H1 (cell line): ENCODE data around the gene ARHGAP4. TPM values are rescaled to one million over a fixed set of nuclear protein-coding genes. Genes with fewer than 3 reads are reported as not detected.

Experiments used
- CTCF ChIA-PET: fragments of 300-600 bp; sonication (Branson Sonifier 250); formaldehyde crosslinking; loops from one replicate; lab custom pipeline; 2021; ENCODE audit not compliant: partially characterized antibody; lab: Charles Lee
- POLR2A ChIA-PET: fragments of 300-600 bp; sonication (Branson Sonifier 250); formaldehyde crosslinking; loops from one replicate; lab custom pipeline; 2021; ENCODE audit warnings: inconsistent platforms; ENCODE audit not compliant: partially characterized antibody; lab: Charles Lee
- DNase-seq, 2 experiments: peaks; one replicate each; pipeline versions ENCODE4 v3.0.0 to v3.0.0-alpha.2; 2010 to 2022; ENCODE audit warnings: low spot score in 2 of 2, low read depth in 1 of 2, mixed read lengths in 1 of 2
- FAIRE-seq: peaks from 2 replicates; lab custom pipeline; 2011; peaks lifted over from hg19 to GRCh38; lab: Jason Lieb, UNC
- H2AFZ ChIP-seq: 2 replicates; pipeline ENCODE4 v1.8.1; 2012; ENCODE audit warnings: low read length, inconsistent platforms
- H2AK5ac ChIP-seq: 2 replicates; pipeline ENCODE4 v1.6.1; 2013; ENCODE audit warnings: low read depth, low read length
- H2BK120ac ChIP-seq: replicated peaks from 2 replicates; pipeline ENCODE3; 2013; ENCODE audit warnings: low read depth, low read length, inconsistent platforms
- H2BK12ac ChIP-seq: 2 replicates; pipeline ENCODE4 v1.6.1; 2013; ENCODE audit warnings: low read depth, low read length
- H2BK15ac ChIP-seq: 2 replicates; pipeline ENCODE4 v1.6.1; 2013; ENCODE audit warnings: low read length
- H2BK20ac ChIP-seq: 2 replicates; pipeline ENCODE4 v1.6.1; 2013; ENCODE audit warnings: low read length
- H2BK5ac ChIP-seq: 2 replicates; pipeline ENCODE4 v1.6.1; 2013; ENCODE audit warnings: low read depth, low read length
- H3K14ac ChIP-seq: 2 replicates; pipeline ENCODE4 v1.6.1; 2013; ENCODE audit warnings: inconsistent platforms; ENCODE audit not compliant: insufficient read length
- H3K18ac ChIP-seq: 2 replicates; pipeline ENCODE4 v1.6.1; 2013; ENCODE audit warnings: low read length; ENCODE audit errors: extremely low read depth
- H3K23ac ChIP-seq: 2 replicates; pipeline ENCODE4 v1.6.1; 2013; ENCODE audit warnings: inconsistent platforms; ENCODE audit not compliant: insufficient read length
- H3K23me2 ChIP-seq: 2 replicates; pipeline ENCODE4 v1.6.1; 2013; ENCODE audit warnings: low read depth, low read length
- H3K27ac ChIP-seq: 2 replicates; pipeline ENCODE4 v1.6.1; 2011; ENCODE audit warnings: low read depth, low read length, inconsistent platforms
- H3K27me3 ChIP-seq, 4 experiments: replicated peaks in 1 of 4; 1 replicate in 1 of 4; 2 replicates in 3 of 4; pipeline versions ENCODE4 v1.6.1 to v1.8.1; 2011 to 2013; ENCODE audit warnings: low read length in 3 of 4, mild to moderate bottlenecking in 3 of 4, inconsistent platforms in 2 of 4, mixed read lengths in 2 of 4, moderate library complexity in 1 of 4; ENCODE audit not compliant: control insufficient read depth in 3 of 4, insufficient read depth in 3 of 4; ENCODE audit errors: extremely low read depth in 1 of 4
- H3K36me3 ChIP-seq, 4 experiments: 2 replicates each; pipeline versions ENCODE4 v1.6.1 to v1.8.1; 2011 to 2013; ENCODE audit warnings: mild to moderate bottlenecking in 4 of 4, low read length in 3 of 4, moderate library complexity in 2 of 4, control low read depth in 1 of 4, inconsistent platforms in 1 of 4; ENCODE audit not compliant: insufficient read depth in 4 of 4, control insufficient read depth in 2 of 4
- H3K4ac ChIP-seq: replicated peaks from 2 replicates; pipeline ENCODE3; 2013; ENCODE audit warnings: low read length, low read depth, mixed read lengths, inconsistent platforms; ENCODE audit not compliant: insufficient read length
- H3K4me1 ChIP-seq, 4 experiments: replicated peaks in 1 of 4; 1 replicate in 1 of 4; 2 replicates in 3 of 4; pipeline versions ENCODE4 v1.6.1 to v1.8.1; 2011 to 2013; ENCODE audit warnings: low read length in 3 of 4, inconsistent platforms in 2 of 4, mixed read lengths in 1 of 4; ENCODE audit not compliant: insufficient read depth in 4 of 4, control insufficient read depth in 3 of 4
- H3K4me2 ChIP-seq, 2 experiments: 2 replicates each; pipeline versions ENCODE4 v1.6.1 to v1.8.1; 2011 to 2013; ENCODE audit warnings: low read depth in 2 of 2, low read length in 2 of 2, control low read depth in 1 of 2, inconsistent platforms in 1 of 2, mild to moderate bottlenecking in 1 of 2; ENCODE audit not compliant: insufficient read depth in 1 of 2
- H3K4me3 ChIP-seq, 4 experiments: fragments of 200-600, 300-600 bp in 1 of 4; sonication (generic), shearing (Covaris generic), sonication (Bioruptor Twin) in 1 of 4; 2 replicates each; pipeline versions ENCODE4 v1.5.1 to v1.8.1; 2011 to 2016; ENCODE audit warnings: low read length in 4 of 4, low read depth in 3 of 4, control low read depth in 2 of 4, inconsistent platforms in 2 of 4, mild to moderate bottlenecking in 2 of 4, mixed read lengths in 1 of 4, moderate library complexity in 1 of 4; ENCODE audit not compliant: insufficient read depth in 2 of 4; ENCODE audit errors: extremely low read depth in 1 of 4
- H3K56ac ChIP-seq: replicated peaks from 2 replicates; pipeline ENCODE3; 2013; ENCODE audit warnings: low read depth, mild to moderate bottlenecking, mixed read lengths, low read length, inconsistent platforms; ENCODE audit not compliant: insufficient read length
- H3K79me1 ChIP-seq: 2 replicates; pipeline ENCODE4 v1.6.1; 2013; ENCODE audit warnings: low read depth, low read length, control low read depth
- H3K79me2 ChIP-seq, 2 experiments: 2 replicates each; pipeline versions ENCODE4 v1.6.1 to v1.8.1; 2012 to 2013; ENCODE audit warnings: low read length in 2 of 2, mild to moderate bottlenecking in 2 of 2, inconsistent platforms in 1 of 2; ENCODE audit not compliant: insufficient read depth in 2 of 2, control insufficient read depth in 1 of 2
- H3K9ac ChIP-seq, 4 experiments: replicated peaks in 1 of 4; 1 replicate in 1 of 4; 2 replicates in 3 of 4; pipeline versions ENCODE4 v1.6.1 to v1.8.1; 2011 to 2013; ENCODE audit warnings: low read depth in 3 of 4, low read length in 3 of 4, control low read depth in 2 of 4, mild to moderate bottlenecking in 2 of 4, moderate library complexity in 2 of 4, inconsistent platforms in 1 of 4; ENCODE audit errors: extremely low read depth in 1 of 4
- H3K9me3 ChIP-seq, 2 experiments: 2 replicates each; pipeline versions ENCODE4 v1.6.1 to v1.8.1; 2012 to 2013; ENCODE audit warnings: mild to moderate bottlenecking in 2 of 2, moderate library complexity in 2 of 2, control low read depth in 1 of 2, inconsistent platforms in 1 of 2, low read depth in 1 of 2, low read length in 1 of 2, mixed read lengths in 1 of 2; ENCODE audit not compliant: insufficient read depth in 2 of 2
- H4K20me1 ChIP-seq, 2 experiments: replicated peaks in 1 of 2; 2 replicates each; pipeline versions ENCODE3 to v1.8.1; 2011 to 2013; ENCODE audit warnings: inconsistent platforms in 2 of 2, low read length in 2 of 2, mild to moderate bottlenecking in 1 of 2; ENCODE audit not compliant: insufficient read depth in 2 of 2, control insufficient read depth in 1 of 2
- H4K5ac ChIP-seq: 2 replicates; pipeline ENCODE4 v1.6.1; 2013; ENCODE audit warnings: low read length, low read depth, mixed read lengths, inconsistent platforms; ENCODE audit not compliant: insufficient read length
- H4K8ac ChIP-seq: 2 replicates; pipeline ENCODE4 v1.8.0; 2013; ENCODE audit warnings: mild to moderate bottlenecking, moderate library complexity, low read length, inconsistent platforms; ENCODE audit not compliant: insufficient read depth; ENCODE audit errors: extremely low read depth
- H4K91ac ChIP-seq: replicated peaks from 2 replicates; pipeline ENCODE3; 2013; ENCODE audit warnings: low read length, mixed read lengths, inconsistent platforms; ENCODE audit not compliant: insufficient read length
- CHD2 ChIP-seq: IDR thresholded peaks from 2 replicates; pipeline ENCODE4 v1.6.1; 2012; ENCODE audit warnings: low read length, improper control_type of control experiment
- EGR1 ChIP-seq: IDR thresholded peaks from 2 replicates; pipeline ENCODE4 v1.6.1; 2011; ENCODE audit warnings: low read depth, low read length, borderline replicate concordance
- JUN ChIP-seq: IDR thresholded peaks from 2 replicates; pipeline ENCODE4 v1.6.1; 2011; ENCODE audit warnings: low read depth, mild to moderate bottlenecking, improper control_type of control experiment, low read length
- MAFK ChIP-seq: IDR thresholded peaks from 2 replicates; pipeline ENCODE4 v1.6.1; 2012; ENCODE audit warnings: low read depth, mild to moderate bottlenecking, improper control_type of control experiment, low read length
- PHF8 ChIP-seq: fragments of 200-600 bp; sonication (generic); conservative IDR thresholded peaks from 2 replicates; pipeline ENCODE4 v1.7.1; 2012; ENCODE audit warnings: low read depth, mild to moderate bottlenecking, inconsistent platforms, low read length, moderate library complexity
- POLR2A ChIP-seq, 2 experiments: IDR thresholded peaks; 1 replicate in 1 of 2; 2 replicates in 1 of 2; pipeline ENCODE4 v1.6.1; 2011; ENCODE audit warnings: low read depth in 2 of 2, low read length in 2 of 2, mild to moderate bottlenecking in 2 of 2; ENCODE audit errors: control extremely low read depth in 1 of 2
- SUZ12 ChIP-seq: fragments of 200-600 bp; sonication (generic); IDR thresholded peaks from 2 replicates; pipeline ENCODE4 v1.6.1; 2012; ENCODE audit warnings: mild to moderate bottlenecking, inconsistent platforms, low read length, moderate library complexity, mixed read lengths
- WGBS, 2 experiments: shearing (Covaris generic) in 1 of 2; methylation state at CpG; one replicate each; pipeline versions ENCODE4 v1.1.6 to v1.1.7; 2013 to 2015; ENCODE audit warnings: low lambda C conversion rate in 2 of 2, mixed read lengths in 2 of 2, inconsistent platforms in 1 of 2, low coverage in 1 of 2, missing lambda C conversion rate in 1 of 2; ENCODE audit not compliant: insufficient replicate concordance in 2 of 2, insufficient coverage in 1 of 2, insufficient read length in 1 of 2; ENCODE audit errors: extremely low coverage in 1 of 2, missing lambda C conversion rate in 1 of 2; 5-methylcytosine and 5-hydroxymethylcytosine counted together
- polyA plus RNA-seq, 7 experiments: library from polyadenylated mRNA; depleted of rRNA in 3 of 7; stranded (reverse) in 5 of 7; unstranded in 2 of 7; fragments of >200 nt in 5 of 7; fragments of 200-250 nt in 2 of 7; gene quantifications; 1 replicate in 5 of 7; 2 replicates in 1 of 7; 4 replicates in 1 of 7; pipeline versions ENCODE4 v1.2.1 to v1.2.3, GENCODE V29; 2011 to 2013; ENCODE audit warnings: missing spikeins in 2 of 7, mixed read lengths in 2 of 7
- total RNA-seq: library from RNA; stranded (reverse); fragmentation: NEBNext Ultra II Directional; extraction: Animal tissue kit (Norgen Biotek cat#: 25700); gene quantifications from 2 replicates; pipeline ENCODE4 v1.2.1, GENCODE V29; 2021

Gene ARHGAP4
- total and polyA plus RNA-seq, 2 of the 8 experiments (the other 6 are each of a cell fraction or from before 2014, with no cell fraction given) = 23.9 to 26.0 TPM

GRCh38 chrX:153881281-153881680 lies 44.8 kb downstream of the ARHGAP4 start:
- ChIA-PET POLR2A (no interaction called here), CTCF (interaction anchor here (0.5 kb wide), 1 partner anchor 270 kb away, joined by 3 read pairs; no protein-coding TSS in a partner anchor)
- Histone ChIP-seq H2BK12ac (no peak overlapping the region), H3K27ac (no peak overlapping the region), H3K79me2 (no peaks in the 10 kb centered on the region; a peak in 1 of 4 replicates), H3K79me1 (no peaks in the 10 kb centered on the region), H4K8ac (no peak overlapping the region), H3K14ac (no peak overlapping the region), H3K23ac (no peak overlapping the region), H3K23me2 (peaks cover 5% of the 10 kb centered on the region; the same call in 1 of the 2 replicates), H2BK5ac (no peak overlapping the region), H3K36me3 (no peaks in the 10 kb centered on the region), H3K4ac (no peak overlapping the region), H4K20me1 (peaks cover 0 to 4% of the 10 kb centered on the region in 2 experiments), H3K4me2 (no peak overlapping the region; a peak in 1 of 4 replicates), H3K9me3 (no peaks in the 10 kb centered on the region), H2BK20ac (no peak overlapping the region), H2AK5ac (no peak overlapping the region), H2BK15ac (no peak overlapping the region), H4K91ac (no peak overlapping the region), H2AFZ (no peak overlapping the region), H3K4me3 (no peak overlapping the region), H4K5ac (no peak overlapping the region), H3K56ac (no peak overlapping the region), H3K9ac (no peak overlapping the region), H3K18ac (no peak overlapping the region), H2BK120ac (no peak overlapping the region), H3K27me3 (peaks cover 0 to 5% (median 0%) of the 10 kb centered on the region in 4 experiments; a peak in 1 of 7 replicates), H3K4me1 (peaks cover 4 to 52% (median 32%) of the 10 kb centered on the region in 4 experiments)
- DNase-seq (no peak), FAIRE-seq (no peak)
- 94% methylated on average over 7 of the region's 7 CpGs; no CpG with 5 or more reads in 1 of the 2 experiments for WGBS, 2 experiments
- no peak for TF ChIP-seq SUZ12
- TF ChIP-seq EGR1 = no peak
- no peak for TF ChIP-seq PHF8
- no peak for TF ChIP-seq POLR2A (IDR thresholded peaks at IDR 0.05; ENCODE audit: control extremely low read depth in 1 of 2, low read depth in 2 of 2, low read length in 2 of 2)
- TF ChIP-seq JUN = no peak
- TF ChIP-seq CHD2 = no peak
- TF ChIP-seq MAFK = no peak
